ENCODE data around the gene LBHD2. TPM values are rescaled to one million over a fixed set of nuclear protein-coding genes. Genes with fewer than 3 reads are reported as not detected.
A peak's percentile ranks its signal among the peaks of the same experiment; 100 is the strongest.

The LBHD2 gene
- total RNA-seq, 1 donor from 2014 or later, result not detected

- H3K27ac Mint-ChIP-seq, result peak overlapping the region; percentile 48
- H3K27me3 ChIP-seq, result peaks cover 24% of the 10 kb centered on the region
Measured at GRCh38 chr14:103139132-103140025, 55.4 kb downstream of the LBHD2 start.

More at GRCh38 chr14:103139132-103140025, 55.4 kb downstream of the LBHD2 start:
- Histone ChIP-seq H3K27ac (no peak overlapping the region), H3K4me2 (peak overlapping the region; percentile 74), H2AFZ (replicated peaks) (peak overlapping the region; percentile 88), H3K4me1 (peaks cover 11% of the 10 kb centered on the region), H3K9me3 (ENCODE audit: low read depth) (no peaks in the 10 kb centered on the region), H3K9ac (no peak overlapping the region), H3F3A (ENCODE audit: low read depth) (peaks cover 9% of the 10 kb centered on the region), H3K4me3 (peak overlapping the region; percentile 36), H3K36me3 (no peaks in the 10 kb centered on the region), H3K79me2 (ENCODE audit: low read depth) (no peaks in the 10 kb centered on the region), H4K20me1 (ENCODE audit: low read depth) (no peaks in the 10 kb centered on the region)
- TF ChIP-seq EZH2phosphoT487 (IDR thresholded peaks at IDR 0.05) (no peak), CTCF (IDR thresholded peaks at IDR 0.05) (no peak), EZH2 (IDR thresholded peaks at IDR 0.05) (no peak)
- peaks cover 33% of the 10 kb centered on the region for H3K4me1 Mint-ChIP-seq
- DNase-seq (ENCODE audit: low spot score), result no peak
- no peaks in the 10 kb centered on the region for H3K36me3 Mint-ChIP-seq
- no peaks in the 10 kb centered on the region for H3K9me3 Mint-ChIP-seq
- H3K4me3 Mint-ChIP-seq, result peak overlapping the region; percentile 75
- H3K27me3 Mint-ChIP-seq (ENCODE audit: insufficient read depth, low read depth), result peaks cover 28% of the 10 kb centered on the region

Other genes starting within 250 kb of the LBHD2 start
- 0.28 TPM in 1 of 2 replicates, not detected in the other for gene AMN, start 161.5 kb upstream of the LBHD2 start, total RNA-seq (ENCODE audit: low replicate concordance)
- 48.2 and 78.7 TPM in 2 replicates for gene CDC42BPB, start 26.7 kb upstream of the LBHD2 start, total RNA-seq (ENCODE audit: low replicate concordance)
- not detected in 2 replicates for gene EXOC3L4, start 10.5 kb downstream of the LBHD2 start, total RNA-seq (ENCODE audit: low replicate concordance)
- 5.3 and 14.0 TPM in 2 replicates for gene TNFAIP2, start 39.3 kb downstream of the LBHD2 start, total RNA-seq (ENCODE audit: low replicate concordance)

Data from neural progenitor cell (in vitro differentiated cells).